HG02943 (cell line): ENCODE data around the gene PKP1.

ENCODE experiments used
- ATAC-seq: cut with Tn5 transposase; IDR thresholded peaks from one replicate; pipeline ENCODE4 v1.9.1; 2021; ENCODE audit warnings: mild to moderate bottlenecking, low read depth, moderate library complexity; ENCODE audit not compliant: unreplicated experiment

The PKP1 gene

GRCh38 chr1:201346337-201346939, 63.1 kb downstream of the PKP1 start:
- ATAC-seq: no peak

GRCh38 chr1:201346987-201347386, 63.7 kb downstream of the PKP1 start:
- ATAC-seq: no peak

GRCh38 chr1:201347498-201348210, 64.3 kb downstream of the PKP1 start:
- ATAC-seq: no peak

- ATAC-seq: no peak
Measured at GRCh38 chr1:201348211-201348566, 64.9 kb downstream of the PKP1 start.

- no peak for ATAC-seq
Measured at GRCh38 chr1:201349092-201349491, 65.8 kb downstream of the PKP1 start.

GRCh38 chr1:201350361-201350725, 67.0 kb downstream of the PKP1 start:
- no peak for ATAC-seq

- no peak for ATAC-seq
Measured at GRCh38 chr1:201350884-201351283, 67.6 kb downstream of the PKP1 start.

GRCh38 chr1:201351617-201352016, 68.3 kb downstream of the PKP1 start:
- ATAC-seq: no peak

- no peak for ATAC-seq
Measured at GRCh38 chr1:201353186-201353940, 70.1 kb downstream of the PKP1 start.

- ATAC-seq: no peak
Measured at GRCh38 chr1:201354151-201354900, 71.0 kb downstream of the PKP1 start.

GRCh38 chr1:201354901-201355295, 71.6 kb downstream of the PKP1 start:
- ATAC-seq: no peak

GRCh38 chr1:201355471-201355870, 72.2 kb downstream of the PKP1 start:
- no peak for ATAC-seq

- ATAC-seq: no peak
Measured at GRCh38 chr1:201356236-201356635, 72.9 kb downstream of the PKP1 start.

- ATAC-seq: no peak
Measured at GRCh38 chr1:201356701-201357100, 73.4 kb downstream of the PKP1 start.

- no peak for ATAC-seq
Measured at GRCh38 chr1:201357211-201357610, 73.9 kb downstream of the PKP1 start.

- ATAC-seq: no peak
Measured at GRCh38 chr1:201357636-201358348, 74.5 kb downstream of the PKP1 start.

GRCh38 chr1:201358596-201358995, 75.3 kb downstream of the PKP1 start:
- no peak for ATAC-seq

GRCh38 chr1:201359031-201359872, 75.9 kb downstream of the PKP1 start:
- no peak for ATAC-seq

- no peak for ATAC-seq
Measured at GRCh38 chr1:201359873-201360210, 76.5 kb downstream of the PKP1 start.

- ATAC-seq: no peak
Measured at GRCh38 chr1:201360486-201360885, 77.2 kb downstream of the PKP1 start.
